Fibroblast of skin of left biceps (primary cell): Measurements from ENCODE around the gene CNPY2.
"Not testable (repeated sequence)": the region's sequence is repeated elsewhere in the genome, so short reads cannot be mapped to it uniquely, and the experiment has no call there.

Experiments used
- DNase-seq, 2 experiments: peaks; one replicate each; pipeline ENCODE4 v3.0.0-alpha.2; 2013; ENCODE audit warnings: low read depth in 2 of 2

Gene CNPY2

GRCh38 chr12:56333679-56334489, 18.1 kb upstream of the CNPY2 start, which contains the start of gene PAN2:
TSS of gene PAN2 (minus strand) at chr12:56334000. CDS start at chr12:56333094, 906 bp downstream.
- peak; percentile 95 for DNase-seq

- no peak for DNase-seq
Measured at GRCh38 chr12:56333197-56333678, 17.4 kb upstream of the CNPY2 start.

GRCh38 chr12:56332512-56333196, 16.9 kb upstream of the CNPY2 start:
- no peak for DNase-seq

GRCh38 chr12:56330936-56331490, 15.2 kb upstream of the CNPY2 start:
- no peak for DNase-seq

- DNase-seq: no peak
Measured at GRCh38 chr12:56326533-56326932, 10.7 kb upstream of the CNPY2 start.

GRCh38 chr12:56326126-56326525, 10.3 kb upstream of the CNPY2 start:
- no peak for DNase-seq

GRCh38 chr12:56324206-56324605, 8.4 kb upstream of the CNPY2 start:
- no peak for DNase-seq

GRCh38 chr12:56321610-56322009, 5.8 kb upstream of the CNPY2 start:
- not testable (repeated sequence) for DNase-seq

- no peak for DNase-seq
Measured at GRCh38 chr12:56321027-56321426, 5.2 kb upstream of the CNPY2 start.

- no peak for DNase-seq
Measured at GRCh38 chr12:56317675-56318074, 1.9 kb upstream of the CNPY2 start.

- DNase-seq: no peak
Measured at GRCh38 chr12:56315249-56315621, 553 bp downstream of the CNPY2 start.

- no peak for DNase-seq
Measured at GRCh38 chr12:56311003-56311402, 4.8 kb downstream of the CNPY2 start.

GRCh38 chr12:56308714-56309113, 7.1 kb downstream of the CNPY2 start:
- DNase-seq: no peak

- no peak for DNase-seq
Measured at GRCh38 chr12:56307221-56307965, 8.4 kb downstream of the CNPY2 start.

- no peak for DNase-seq
Measured at GRCh38 chr12:56304872-56305590, 10.8 kb downstream of the CNPY2 start.

- no peak for DNase-seq
Measured at GRCh38 chr12:56304276-56304675, 11.5 kb downstream of the CNPY2 start.

- peak in 1 of 2 experiments; percentile 13 for DNase-seq
Measured at GRCh38 chr12:56300644-56301464, 14.9 kb downstream of the CNPY2 start.

GRCh38 chr12:56299853-56300643, 15.7 kb downstream of the CNPY2 start, which contains the start of gene CS:
TSS of gene CS (minus strand) at chr12:56300330. CDS start at chr12:56300201, 129 bp downstream.
- DNase-seq: peak; percentile 93 to 94

- DNase-seq: no peak
Measured at GRCh38 chr12:56299308-56299852, 16.4 kb downstream of the CNPY2 start.
